Measurements from ENCODE around the gene SLC49A3. TPM values are rescaled to one million over a fixed set of nuclear protein-coding genes. Genes with fewer than 3 reads are reported as not detected.
"Not testable (repeated sequence)": the region's sequence is repeated elsewhere in the genome, so short reads cannot be mapped to it uniquely, and the experiment has no call there.

Gene SLC49A3
- polyA plus RNA-seq, 4 donors: 2.6 to 7.1 (median 3.6) TPM

GRCh38 chr4:704198-704891 is 15.4 kb upstream of the SLC49A3 start:
- DNase-seq (ENCODE audit: low read depth in 4 of 4, low spot score in 3 of 4): no peak

GRCh38 chr4:703336-704197 is 14.6 kb upstream of the SLC49A3 start:
- no peak for DNase-seq (ENCODE audit: low read depth in 4 of 4, low spot score in 3 of 4)

GRCh38 chr4:702618-703048 is 13.7 kb upstream of the SLC49A3 start:
- no peak for DNase-seq (ENCODE audit: low read depth in 4 of 4, low spot score in 3 of 4)

- no peak for DNase-seq (ENCODE audit: low read depth in 4 of 4, low spot score in 3 of 4)
Measured at GRCh38 chr4:700587-701264, 11.8 kb upstream of the SLC49A3 start.

- DNase-seq (ENCODE audit: low read depth in 4 of 4, low spot score in 3 of 4): no peak
Measured at GRCh38 chr4:699816-700580, 11.0 kb upstream of the SLC49A3 start.

- not testable (repeated sequence) for DNase-seq (ENCODE audit: low read depth in 4 of 4, low spot score in 3 of 4)
Measured at GRCh38 chr4:694341-694940, 5.5 kb upstream of the SLC49A3 start.

GRCh38 chr4:692771-693554 is 4.0 kb upstream of the SLC49A3 start:
- DNase-seq (ENCODE audit: low read depth in 4 of 4, low spot score in 3 of 4): no peak

GRCh38 chr4:689723-690122 is 772 bp upstream of the SLC49A3 start:
- DNase-seq (ENCODE audit: low read depth in 4 of 4, low spot score in 3 of 4): no peak

- no peak for DNase-seq (ENCODE audit: low read depth in 4 of 4, low spot score in 3 of 4)
Measured at GRCh38 chr4:687971-688853, 739 bp downstream of the SLC49A3 start.

GRCh38 chr4:687048-687970 is 1.6 kb downstream of the SLC49A3 start:
- DNase-seq (ENCODE audit: low read depth in 4 of 4, low spot score in 3 of 4): no peak

- no peak for DNase-seq (ENCODE audit: low read depth in 4 of 4, low spot score in 3 of 4)
Measured at GRCh38 chr4:686413-687040, 2.4 kb downstream of the SLC49A3 start.

- DNase-seq (ENCODE audit: low read depth in 4 of 4, low spot score in 3 of 4): no peak
Measured at GRCh38 chr4:685679-686412, 3.1 kb downstream of the SLC49A3 start.

GRCh38 chr4:684623-685327 is 4.2 kb downstream of the SLC49A3 start:
- DNase-seq (ENCODE audit: low read depth in 4 of 4, low spot score in 3 of 4): no peak

GRCh38 chr4:683982-684622 is 4.8 kb downstream of the SLC49A3 start:
- DNase-seq (ENCODE audit: low read depth in 4 of 4, low spot score in 3 of 4): no peak

GRCh38 chr4:683247-683897 is 5.6 kb downstream of the SLC49A3 start:
- no peak for DNase-seq (ENCODE audit: low read depth in 4 of 4, low spot score in 3 of 4)

Data from left renal pelvis (tissue), 4 donors.